Jurkat, Clone E6-1 (cell line): Measurements from ENCODE around the gene TUBB.
"Not testable (repeated sequence)": the region's sequence is repeated elsewhere in the genome, so short reads cannot be mapped to it uniquely, and the experiment has no call there.

Experiments
- DNase-seq: peaks from one replicate; pipeline ENCODE4 v3.0.0-alpha.2; 2011; ENCODE audit warnings: low read depth, low spot score
- H3K4me3 ChIP-seq: 2 replicates; pipeline ENCODE4 v1.5.1; 2011; ENCODE audit warnings: mild to moderate bottlenecking, low read length, control low read depth, moderate library complexity

Gene TUBB

GRCh38 chr6:30716879-30717128 lies 3.3 kb upstream of the TUBB start:
- peak overlapping the region; percentile 74 for H3K4me3 ChIP-seq
- DNase-seq = no peak

GRCh38 chr6:30717129-30717844 lies 2.9 kb upstream of the TUBB start, which contains the start of gene MDC1:
MDC1 (minus strand) TSS chr6:30717281; CDS start chr6:30715175, 2,106 bp downstream.
- peak within 1 kb of the TSS; percentile 74 for H3K4me3 ChIP-seq

GRCh38 chr6:30717845-30718720 lies 2.1 kb upstream of the TUBB start:
- DNase-seq = not testable (repeated sequence)
- H3K4me3 ChIP-seq = peak overlapping the region; percentile 73

More at GRCh38 chr6:30717129-30717844, 2.9 kb upstream of the TUBB start, which contains the start of gene MDC1:
- peak; percentile 100 for DNase-seq

GRCh38 chr6:30719356-30719755 lies 796 bp upstream of the TUBB start:
- peak overlapping the region; percentile 98 for H3K4me3 ChIP-seq
- no peak for DNase-seq

- H3K4me3 ChIP-seq = peak overlapping the region; percentile 98
- no peak for DNase-seq
Observed at GRCh38 chr6:30720738-30721197, 616 bp downstream of the TUBB start.

GRCh38 chr6:30721198-30722024 lies 1.3 kb downstream of the TUBB start:
- DNase-seq = peak; percentile 85
- H3K4me3 ChIP-seq = peak overlapping the region; percentile 98

GRCh38 chr6:30722025-30722279 lies 1.8 kb downstream of the TUBB start:
- peak overlapping the region; percentile 93 for H3K4me3 ChIP-seq
- not testable (repeated sequence) for DNase-seq

GRCh38 chr6:30722280-30723112 lies 2.3 kb downstream of the TUBB start:
- DNase-seq = no peak
- H3K4me3 ChIP-seq = peak overlapping the region; percentile 93

GRCh38 chr6:30723159-30723842 lies 3.1 kb downstream of the TUBB start:
- peak overlapping the region; percentile 93 for H3K4me3 ChIP-seq
- not testable (repeated sequence) for DNase-seq

- H3K4me3 ChIP-seq = not testable (repeated sequence)
Observed at GRCh38 chr6:30723843-30724741, 3.9 kb downstream of the TUBB start.

GRCh38 chr6:30724906-30725667 lies 4.9 kb downstream of the TUBB start:
- H3K4me3 ChIP-seq = no peak overlapping the region
- no peak for DNase-seq

More at GRCh38 chr6:30723843-30724741, 3.9 kb downstream of the TUBB start:
- DNase-seq = not testable (repeated sequence)

GRCh38 chr6:30725713-30726505 lies 5.8 kb downstream of the TUBB start:
- DNase-seq = no peak
- H3K4me3 ChIP-seq = no peak overlapping the region

GRCh38 chr6:30726506-30727413 lies 6.6 kb downstream of the TUBB start:
- H3K4me3 ChIP-seq = no peak overlapping the region
- no peak for DNase-seq

GRCh38 chr6:30727920-30728553 lies 7.9 kb downstream of the TUBB start:
- no peak for DNase-seq

More at GRCh38 chr6:30727920-30728553, 7.9 kb downstream of the TUBB start:
- no peak overlapping the region for H3K4me3 ChIP-seq
